GM08714 (cell line): ENCODE measurements around the gene C19orf81.
"Not testable (repeated sequence)": the region's sequence is repeated elsewhere in the genome, so short reads cannot be mapped to it uniquely, and the experiment has no call there.

Source experiments
- H3K4me3 ChIP-seq: fragments of 200-500 bp; sonication (Bioruptor generic); 2 replicates; pipeline ENCODE4 v1.5.1; 2014; ENCODE audit warnings: mild to moderate bottlenecking, low read length, inconsistent platforms
- ZNF274 ChIP-seq: IDR thresholded peaks from 2 replicates; pipeline ENCODE4 v1.6.1; 2012; ENCODE audit warnings: mild to moderate bottlenecking, low read depth, low read length

Gene C19orf81

DNA sequence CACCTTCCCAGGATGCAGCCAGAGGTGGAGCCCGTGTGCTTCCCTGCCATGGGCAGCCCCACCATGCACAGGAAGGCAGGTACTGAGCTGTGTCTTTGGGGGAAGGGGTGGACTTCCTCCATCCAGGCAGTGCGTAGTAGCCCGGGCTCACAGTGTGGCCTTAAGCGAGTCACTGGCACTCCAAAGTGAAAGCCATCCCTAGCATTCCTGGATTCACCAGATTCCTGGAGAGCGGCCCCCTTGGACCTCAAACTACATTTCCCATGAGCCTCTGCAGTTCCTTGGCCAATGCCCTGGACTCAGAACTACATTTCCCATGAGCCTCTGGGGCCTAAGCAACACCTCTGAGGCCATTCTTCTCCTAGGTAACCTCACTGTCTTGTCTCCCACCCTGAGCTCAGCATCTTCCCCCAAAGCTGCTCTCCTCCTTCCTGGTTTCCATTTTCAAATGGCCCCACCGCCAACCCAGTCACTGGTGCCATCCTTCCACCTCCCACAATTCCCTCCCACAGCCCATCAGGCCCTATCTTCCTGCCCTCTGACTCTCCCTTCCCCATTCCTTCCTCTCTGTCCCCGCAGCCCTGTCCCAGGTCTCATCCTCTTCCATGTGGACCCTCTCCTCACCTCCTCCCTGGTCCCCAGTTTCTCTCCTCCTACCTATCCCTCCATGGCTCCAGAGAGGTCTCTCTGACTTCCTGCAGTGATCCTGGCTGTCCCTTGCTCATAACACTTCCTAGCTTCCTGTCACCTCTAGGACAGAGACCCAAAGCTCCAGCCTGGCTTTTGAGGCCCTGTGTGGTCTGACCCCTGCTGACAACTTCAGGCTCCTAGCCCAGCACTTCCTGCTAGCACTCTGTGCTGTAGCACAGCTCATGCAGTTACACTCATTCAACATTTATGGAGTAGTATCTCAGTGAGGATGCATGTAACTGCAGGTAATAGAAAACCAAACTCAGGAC is at the start of gene C19orf81:
TSS of gene C19orf81 (plus strand) at position 13 of the 959 bp plus-strand sequence. CDS start at position 13, 0 bp downstream.
- H3K4me3 ChIP-seq = no peak within 1 kb of the TSS

DNA sequence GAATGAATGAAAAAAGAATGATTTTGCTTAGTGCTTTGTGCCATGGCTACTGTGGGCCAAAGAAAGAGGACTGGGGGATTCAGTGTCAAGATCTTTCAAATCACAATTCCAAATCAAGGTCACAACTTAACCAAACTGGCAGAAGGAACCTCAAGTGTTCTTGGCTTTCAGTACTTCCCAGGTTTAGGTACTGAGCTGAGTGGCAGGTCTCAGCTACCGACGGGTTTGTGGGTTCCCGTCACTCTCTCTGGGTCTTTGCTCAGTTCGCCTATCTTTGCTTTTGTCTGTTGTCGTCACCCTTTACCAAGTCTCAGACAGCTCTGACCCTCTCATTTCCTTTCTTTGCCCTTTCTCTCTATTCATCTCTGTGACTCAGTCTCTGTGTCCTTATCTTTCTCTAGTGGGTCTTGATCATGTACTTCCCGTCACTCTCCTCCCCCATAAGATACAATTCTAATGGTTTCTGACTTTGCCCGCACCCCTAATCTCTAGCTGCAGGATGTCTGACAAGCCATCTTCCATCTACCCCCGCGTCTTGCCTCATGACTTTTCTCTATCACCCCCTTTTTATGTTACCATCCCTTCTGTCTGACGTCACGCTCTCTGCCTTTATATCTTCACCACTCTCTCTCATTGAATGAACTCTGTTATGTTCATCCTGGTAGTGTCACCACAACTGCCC is 47.7 kb upstream of the C19orf81 start:
- no peak for TF ChIP-seq ZNF274
- H3K4me3 ChIP-seq = no peak overlapping the region

More for the DNA sequence above, at the start of gene C19orf81:
- TF ChIP-seq ZNF274 = no peak

DNA sequence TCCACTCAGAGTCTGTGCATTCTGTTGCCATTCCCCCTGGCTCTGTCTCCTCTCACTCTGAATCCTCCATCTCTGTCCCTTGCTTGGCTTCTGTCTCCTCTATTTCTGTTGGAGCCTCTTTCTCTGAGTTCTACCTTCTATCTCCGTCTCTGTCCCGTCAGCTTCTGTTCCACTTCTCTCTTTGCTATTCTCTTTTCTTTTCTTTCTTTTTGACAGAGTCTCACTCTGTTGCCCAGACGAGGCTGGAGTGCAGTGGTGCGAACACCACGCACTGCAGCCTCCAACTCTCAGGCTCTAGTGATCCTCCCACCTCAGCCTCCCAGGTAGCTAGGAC is 47.2 kb upstream of the C19orf81 start:
- H3K4me3 ChIP-seq = no peak overlapping the region
- TF ChIP-seq ZNF274 = no peak

DNA sequence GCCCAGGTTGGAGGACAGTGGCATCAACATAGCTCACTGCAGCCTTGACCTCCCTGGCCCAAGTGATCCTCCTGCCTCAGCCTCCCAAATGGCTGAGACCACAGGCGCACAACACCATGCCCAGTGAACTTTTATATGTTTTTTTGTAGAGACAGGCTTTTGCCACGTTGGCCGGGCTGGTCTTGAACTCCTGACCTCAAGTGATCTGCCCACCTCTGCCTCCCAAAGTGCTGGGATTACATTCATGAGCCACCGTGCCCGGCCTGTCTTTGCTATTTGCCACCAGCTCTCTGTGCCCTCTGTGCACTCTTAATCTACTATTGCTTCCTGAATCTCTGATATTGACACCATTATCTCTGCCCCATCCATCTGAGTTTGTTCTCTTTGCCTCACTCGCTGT is 46.7 kb upstream of the C19orf81 start:
- no peak for TF ChIP-seq ZNF274
- H3K4me3 ChIP-seq = no peak overlapping the region

DNA sequence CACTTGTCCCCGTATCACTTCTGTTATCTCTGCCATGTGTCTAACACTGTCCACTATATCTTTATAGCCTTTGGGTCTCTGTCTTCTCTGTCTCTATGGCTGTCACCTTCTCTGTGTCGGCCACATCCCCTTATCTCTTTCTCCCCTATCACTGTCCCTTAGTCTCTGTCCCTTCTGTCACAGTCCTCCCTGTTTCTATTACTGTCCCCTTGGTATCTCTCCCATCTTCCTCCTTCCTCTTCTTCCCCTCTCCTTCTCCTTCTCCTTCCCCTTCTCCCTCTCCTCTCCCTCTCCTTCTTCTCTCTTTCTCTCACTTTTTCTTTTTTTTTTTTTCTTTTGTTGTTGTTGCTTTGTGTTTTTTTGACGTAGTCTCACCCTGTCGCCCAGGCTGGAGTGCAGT is 46.3 kb upstream of the C19orf81 start:
- no peak for TF ChIP-seq ZNF274
- H3K4me3 ChIP-seq = no peak overlapping the region

DNA sequence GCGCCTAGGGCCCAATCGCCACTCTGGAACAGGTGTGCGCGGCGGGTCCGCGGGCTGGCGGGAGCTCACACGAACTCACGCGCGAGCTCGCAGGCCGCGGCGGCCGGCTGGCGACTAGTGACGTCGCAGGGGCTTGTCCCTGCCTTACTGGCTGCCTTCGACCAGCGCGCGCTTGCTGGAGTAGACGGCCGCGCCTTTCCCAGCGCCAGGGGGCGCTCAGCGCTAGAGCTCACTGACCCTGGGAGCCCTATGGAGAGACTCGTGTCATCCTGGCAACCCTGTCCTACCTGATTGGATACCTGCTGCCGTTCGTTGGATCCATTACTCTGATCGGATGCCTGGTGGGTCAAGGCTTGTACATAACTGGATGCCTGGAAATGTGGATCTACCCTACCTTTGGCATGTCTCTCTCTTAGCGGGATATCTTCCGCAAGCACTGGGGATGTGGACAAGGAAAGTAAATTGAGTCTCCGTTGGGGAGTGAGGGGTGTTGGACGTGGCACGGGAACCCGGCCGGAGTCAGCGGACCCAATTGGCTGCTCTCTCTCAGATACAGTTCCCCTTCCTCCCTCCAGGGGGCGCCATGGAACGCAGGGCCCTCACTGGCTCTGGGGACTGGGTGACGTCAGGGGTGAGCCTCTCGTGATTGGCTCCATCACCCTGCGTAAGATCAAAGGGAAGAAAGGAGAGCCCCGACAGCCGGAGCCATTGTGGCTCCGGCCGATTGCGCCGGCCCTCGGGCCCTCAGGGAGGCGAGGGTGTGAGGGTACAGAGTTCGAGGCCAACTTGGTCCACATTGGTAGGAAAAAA is 44.8 kb upstream of the C19orf81 start:
- not testable (repeated sequence) for H3K4me3 ChIP-seq

DNA sequence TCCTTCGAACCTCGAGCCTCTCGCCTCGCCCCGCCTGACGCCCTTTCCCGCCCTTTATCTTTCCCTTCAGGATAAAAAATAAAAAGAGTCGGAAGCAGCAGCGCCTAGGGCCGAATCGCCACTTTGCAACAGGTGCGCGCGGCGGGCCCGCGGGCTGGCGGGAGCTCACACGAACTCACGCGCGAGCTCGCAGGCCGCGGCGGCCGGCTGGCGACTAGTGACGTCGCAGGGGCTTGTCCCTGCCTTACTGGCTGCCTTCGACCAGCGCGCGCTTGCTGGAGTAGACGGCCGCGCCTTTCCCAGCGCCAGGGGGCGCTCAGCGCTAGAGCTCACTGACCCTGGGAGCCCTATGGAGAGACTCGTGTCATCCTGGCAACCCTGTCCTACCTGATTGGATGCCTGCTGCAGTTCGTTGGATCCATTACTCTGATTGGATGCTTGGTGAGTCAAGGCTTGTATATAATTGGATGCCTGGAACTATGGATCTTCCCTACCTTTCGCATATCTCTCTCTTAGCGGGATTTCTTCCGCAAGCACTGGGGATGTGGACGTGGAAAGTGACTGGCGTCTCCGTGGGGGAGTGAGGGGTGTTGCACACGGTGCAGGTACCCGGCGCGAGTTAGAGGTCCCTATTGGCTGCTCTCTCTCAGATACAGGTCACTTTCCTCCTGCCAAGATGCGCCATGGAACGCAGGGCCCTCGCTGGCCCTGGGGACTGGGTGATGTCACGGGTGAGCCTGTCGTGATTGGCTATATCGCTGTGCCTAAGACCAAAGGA is 43.0 kb upstream of the C19orf81 start:
- H3K4me3 ChIP-seq = not testable (repeated sequence)

DNA sequence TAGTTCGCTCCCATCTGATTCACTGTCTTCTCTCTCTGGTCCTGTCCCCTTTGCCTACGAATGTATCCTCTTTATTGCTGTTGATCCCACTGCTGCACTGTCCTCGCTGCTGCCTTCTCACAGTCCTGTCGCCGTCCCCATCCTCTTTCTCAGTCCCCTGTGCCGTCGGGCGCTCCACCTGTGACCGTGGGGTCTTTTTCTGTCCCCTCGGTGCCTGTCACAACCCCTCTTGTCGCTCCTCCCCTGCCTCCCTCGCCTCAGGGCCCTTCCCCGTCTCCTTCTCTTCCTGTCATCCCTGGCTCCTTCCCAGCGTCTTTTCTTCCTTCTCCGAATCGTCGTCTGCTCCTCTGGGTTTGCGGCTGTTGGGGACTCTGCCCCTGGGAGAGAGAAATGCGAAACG is 41.9 kb upstream of the C19orf81 start:
- H3K4me3 ChIP-seq = no peak overlapping the region
- no peak for TF ChIP-seq ZNF274

DNA sequence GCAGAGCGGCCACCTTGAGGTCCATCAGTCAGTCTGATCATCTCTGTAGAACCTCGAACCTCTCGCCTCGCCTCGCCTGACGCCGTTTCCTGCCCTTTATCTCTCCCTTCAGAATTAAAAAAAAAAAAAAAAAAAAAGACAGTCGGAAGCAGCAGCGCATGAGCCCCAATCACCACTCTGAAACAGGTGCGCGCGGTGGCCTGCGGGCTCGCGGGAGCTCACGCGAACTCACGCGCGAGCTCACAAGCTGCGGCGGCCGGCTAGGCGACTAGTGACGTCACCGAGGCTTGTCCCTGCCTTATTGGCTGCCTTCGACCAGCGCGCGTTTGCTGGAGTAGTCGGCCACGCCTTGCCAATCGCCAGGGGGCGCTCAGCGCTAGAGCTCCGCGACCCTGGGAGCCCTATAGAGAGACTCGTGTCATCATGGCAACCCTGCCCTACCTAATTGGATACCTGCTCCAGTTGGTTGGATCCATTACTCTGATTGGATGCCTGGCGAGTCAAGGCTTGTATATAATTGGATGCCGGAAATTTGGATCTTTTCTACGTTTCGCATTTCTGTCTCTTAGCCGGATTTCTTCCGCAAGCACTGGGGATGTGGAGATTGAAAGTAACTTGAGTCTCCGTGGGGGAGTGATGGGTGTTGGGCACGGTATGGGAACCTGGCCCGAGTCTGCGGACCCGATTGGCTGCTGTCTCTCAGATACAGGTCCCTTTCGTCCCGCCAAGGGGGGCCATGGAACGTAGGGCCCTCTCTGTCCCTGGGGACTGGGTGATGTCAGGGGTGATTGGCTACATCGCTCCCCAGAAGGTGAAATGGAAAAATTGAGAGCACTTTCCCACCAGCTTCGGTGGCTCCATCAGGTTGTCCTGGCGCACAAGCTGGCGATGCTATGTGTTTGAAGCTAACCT is 41.1 kb upstream of the C19orf81 start:
- no peak overlapping the region for H3K4me3 ChIP-seq
- no peak for TF ChIP-seq ZNF274

DNA sequence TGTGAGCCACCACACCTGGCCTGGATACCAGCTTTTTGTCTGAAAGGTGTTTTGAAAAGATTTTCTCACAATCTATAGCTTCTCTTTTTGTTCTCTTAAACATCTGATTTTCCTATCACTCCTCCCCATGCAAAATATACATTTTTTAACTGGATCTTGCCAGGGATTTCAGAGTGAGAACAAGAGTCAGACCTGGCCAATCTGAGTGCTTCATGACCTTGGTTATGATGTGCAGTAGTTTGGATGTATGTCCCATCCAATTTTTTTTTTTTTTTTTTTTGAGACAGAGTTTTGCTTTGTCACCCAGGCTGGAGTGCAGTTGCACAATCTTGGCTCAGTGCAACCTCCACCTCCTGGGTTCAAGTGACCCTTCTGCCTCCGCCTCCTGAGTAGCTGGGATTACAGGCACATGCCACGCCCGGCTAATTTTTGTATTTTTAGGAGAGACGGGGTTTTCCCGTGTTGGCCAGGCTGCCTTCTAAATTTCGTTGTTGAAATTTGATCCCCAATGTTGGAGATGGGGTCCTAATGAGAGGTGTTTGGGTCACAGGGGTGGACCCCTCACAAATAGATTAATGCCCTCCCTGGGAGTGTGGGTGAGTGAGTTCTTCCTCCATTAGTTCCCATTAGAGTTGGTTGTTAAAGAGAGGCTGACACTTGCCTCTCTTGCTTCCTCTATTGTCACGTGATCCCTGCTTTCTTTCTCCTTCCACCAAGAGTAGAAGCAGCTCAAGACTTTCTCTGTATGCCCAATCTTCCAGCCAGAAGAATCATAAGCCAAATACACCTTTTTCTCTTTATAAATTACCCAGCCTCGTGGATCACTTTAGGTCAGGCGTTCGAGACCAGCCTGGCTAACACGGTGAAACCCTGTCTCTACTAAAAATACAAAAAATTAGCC is 36.5 kb upstream of the C19orf81 start:
- H3K4me3 ChIP-seq = not testable (repeated sequence)

DNA sequence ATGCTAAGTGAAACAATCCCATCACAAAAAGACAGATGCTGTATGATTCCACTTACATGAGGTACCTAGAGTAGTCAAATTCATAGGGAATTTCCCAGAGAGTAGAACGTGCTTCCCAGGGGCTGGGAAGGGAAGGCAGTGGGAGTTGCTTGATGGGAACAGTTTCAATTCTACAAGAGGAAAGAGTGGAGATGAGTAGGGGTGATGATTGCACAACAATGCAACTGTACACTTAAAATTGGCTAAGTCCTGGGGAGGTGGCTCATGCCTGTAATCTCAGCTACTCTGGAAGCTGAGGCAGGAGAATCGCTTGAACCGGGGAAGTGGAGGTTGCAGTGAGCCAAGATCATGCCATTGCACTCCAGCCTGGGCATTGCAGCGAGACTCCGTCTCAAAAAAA is 30.9 kb upstream of the C19orf81 start:
- not testable (repeated sequence) for H3K4me3 ChIP-seq

DNA sequence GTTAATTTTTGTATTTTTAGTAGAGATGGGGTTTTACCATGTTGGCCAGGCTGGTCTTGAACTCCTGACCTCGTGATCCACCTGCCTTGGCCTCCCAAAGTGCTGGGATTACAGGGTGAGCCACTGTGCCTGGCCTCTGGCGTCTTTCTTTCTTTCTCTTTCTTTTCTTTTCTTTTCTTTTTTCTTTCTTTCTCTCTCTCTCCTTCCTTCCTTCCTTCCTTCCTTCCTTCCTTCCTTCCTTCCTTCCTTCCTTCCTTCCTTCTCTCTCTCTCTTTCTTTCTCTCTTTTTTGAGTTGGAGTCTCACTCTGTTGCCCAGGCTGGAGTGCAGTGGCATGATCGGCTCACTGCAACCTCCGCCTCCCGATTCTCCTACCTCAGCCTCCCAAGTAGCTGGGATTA is 30.1 kb upstream of the C19orf81 start:
- H3K4me3 ChIP-seq = not testable (repeated sequence)

DNA sequence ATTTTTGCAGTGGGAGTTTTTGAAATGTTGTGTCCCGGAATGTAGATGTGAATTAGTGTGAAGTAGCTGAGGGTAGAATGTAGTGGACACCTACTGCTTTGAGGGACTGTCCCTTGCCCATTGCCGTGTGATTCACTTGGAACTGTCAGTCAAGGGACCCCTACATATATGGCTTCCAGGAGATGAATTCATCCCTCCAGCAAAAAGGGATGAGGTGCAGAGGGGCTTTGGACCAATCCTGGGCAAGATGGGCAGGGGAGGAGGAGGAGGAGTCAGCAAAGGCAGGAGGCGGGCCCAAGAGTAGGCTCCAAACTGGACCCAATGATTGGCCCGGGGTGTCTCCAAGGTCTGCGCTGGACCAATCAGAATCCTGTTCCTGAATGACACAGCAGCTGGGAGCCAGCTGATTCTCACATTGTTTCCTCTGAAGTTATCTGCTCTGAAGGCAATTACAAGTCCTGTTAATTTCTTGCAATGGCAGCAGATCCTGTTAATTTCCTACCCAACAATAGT is 28.8 kb upstream of the C19orf81 start:
- not testable (repeated sequence) for H3K4me3 ChIP-seq
